Ascending aorta (tissue), 2 donors: ENCODE data around the gene ECHS1. TPM values are rescaled to one million over a fixed set of nuclear protein-coding genes. Genes with fewer than 3 reads are reported as not detected.

ENCODE experiments used
- DNase-seq, 2 donors: peaks; one replicate each; pipeline ENCODE4 v3.0.0-alpha.2; 2019; ENCODE audit warnings: low spot score in 2 of 2
- H3K27ac ChIP-seq, 2 donors: fragments of 200-600 bp; sonication (generic); one replicate each; pipeline ENCODE4 v1.5.1; 2016 to 2017; ENCODE audit warnings: mild to moderate bottlenecking in 1 of 2
- H3K27me3 ChIP-seq: fragments of 200-600 bp; sonication (generic); one replicate; pipeline ENCODE4 v1.5.1; 2017
- H3K36me3 ChIP-seq, 2 donors: fragments of 200-600 bp; sonication (generic); one replicate each; pipeline ENCODE4 v1.5.1; 2016
- H3K4me1 ChIP-seq, 2 donors: fragments of 200-600 bp; sonication (generic); one replicate each; pipeline ENCODE4 v1.5.1; 2016 to 2017; ENCODE audit warnings: mild to moderate bottlenecking in 1 of 2
- H3K4me3 ChIP-seq, 2 donors: fragments of 200-600 bp; sonication (generic); one replicate each; pipeline ENCODE4 v1.5.1; 2016 to 2017; ENCODE audit warnings: mild to moderate bottlenecking in 1 of 2
- H3K9me3 ChIP-seq, 2 donors: fragments of 200-600 bp; sonication (generic); one replicate each; pipeline ENCODE4 v1.5.1; 2016
- intact Hi-C: fragments of 100-400 bp; cut with DNase I; formaldehyde crosslinking; loops from one replicate; pipeline ENCODE4 v1.15.1; 2023
- total RNA-seq: library from RNA; depleted of rRNA; stranded (reverse); fragments of >200 nt; gene quantifications from one replicate; pipeline ENCODE4 v1.1.0, GENCODE V29; 2016
- TF ChIP-seq, protein P1 (sequence below), 3 experiments: fragments of 200-600 bp in 2 of 3; fragments of 450-650 bp in 1 of 3; sonication (generic) in 2 of 3; IDR thresholded peaks; one replicate each; pipeline ENCODE4 v1.5.1; 2016 to 2019; ENCODE audit warnings: antibody characterized with exemption in 3 of 3, mild to moderate bottlenecking in 1 of 3, moderate library complexity in 1 of 3

The ECHS1 gene
- total RNA-seq, 1 donor from 2014 or later = 68.0 TPM

DNA sequence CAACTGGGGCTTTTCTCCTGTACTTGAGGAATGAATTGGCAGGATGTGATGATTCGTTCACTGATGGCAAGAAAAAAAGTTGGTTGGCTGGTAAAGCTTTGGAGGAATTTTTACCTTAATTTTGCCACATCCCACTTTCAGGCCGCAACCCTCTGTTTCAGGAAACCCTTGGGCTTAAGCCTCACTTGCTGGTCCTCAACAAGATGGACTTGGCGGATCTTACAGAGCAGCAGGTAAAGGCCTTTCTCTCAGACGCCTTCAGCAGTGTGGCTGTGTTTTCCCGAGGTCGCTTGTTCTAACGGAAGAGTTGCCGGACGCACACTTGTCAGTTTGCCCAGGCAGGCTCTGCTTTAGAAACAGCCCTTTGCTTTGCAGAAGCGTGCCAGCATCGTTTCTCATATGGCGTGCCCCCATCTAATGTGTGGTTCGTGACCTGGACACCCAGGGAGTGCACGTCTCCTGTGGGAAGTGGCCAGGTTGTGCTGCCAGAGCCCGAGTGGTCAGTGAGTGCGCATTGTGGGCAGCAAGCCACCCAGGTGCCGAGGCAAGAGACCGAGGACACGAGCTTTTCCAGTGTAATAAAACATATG, 23.0 kb upstream of the ECHS1 start:
- intact Hi-C loops = no loop called here
- H3K4me3 ChIP-seq = no peak overlapping the region
- H3K27me3 ChIP-seq = no peaks in the 10 kb centered on the region
- H3K27ac ChIP-seq = no peak overlapping the region
- DNase-seq = no peak
- peaks cover 22 to 45% of the 10 kb centered on the region in 2 donors for H3K36me3 ChIP-seq
- H3K9me3 ChIP-seq = no peaks in the 10 kb centered on the region
- TF ChIP-seq, protein P1, sequence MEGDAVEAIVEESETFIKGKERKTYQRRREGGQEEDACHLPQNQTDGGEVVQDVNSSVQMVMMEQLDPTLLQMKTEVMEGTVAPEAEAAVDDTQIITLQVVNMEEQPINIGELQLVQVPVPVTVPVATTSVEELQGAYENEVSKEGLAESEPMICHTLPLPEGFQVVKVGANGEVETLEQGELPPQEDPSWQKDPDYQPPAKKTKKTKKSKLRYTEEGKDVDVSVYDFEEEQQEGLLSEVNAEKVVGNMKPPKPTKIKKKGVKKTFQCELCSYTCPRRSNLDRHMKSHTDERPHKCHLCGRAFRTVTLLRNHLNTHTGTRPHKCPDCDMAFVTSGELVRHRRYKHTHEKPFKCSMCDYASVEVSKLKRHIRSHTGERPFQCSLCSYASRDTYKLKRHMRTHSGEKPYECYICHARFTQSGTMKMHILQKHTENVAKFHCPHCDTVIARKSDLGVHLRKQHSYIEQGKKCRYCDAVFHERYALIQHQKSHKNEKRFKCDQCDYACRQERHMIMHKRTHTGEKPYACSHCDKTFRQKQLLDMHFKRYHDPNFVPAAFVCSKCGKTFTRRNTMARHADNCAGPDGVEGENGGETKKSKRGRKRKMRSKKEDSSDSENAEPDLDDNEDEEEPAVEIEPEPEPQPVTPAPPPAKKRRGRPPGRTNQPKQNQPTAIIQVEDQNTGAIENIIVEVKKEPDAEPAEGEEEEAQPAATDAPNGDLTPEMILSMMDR (IDR thresholded peaks at IDR 0.05) = no peak
- H3K4me1 ChIP-seq = peaks cover 0 to 14% of the 10 kb centered on the region in 2 donors

DNA sequence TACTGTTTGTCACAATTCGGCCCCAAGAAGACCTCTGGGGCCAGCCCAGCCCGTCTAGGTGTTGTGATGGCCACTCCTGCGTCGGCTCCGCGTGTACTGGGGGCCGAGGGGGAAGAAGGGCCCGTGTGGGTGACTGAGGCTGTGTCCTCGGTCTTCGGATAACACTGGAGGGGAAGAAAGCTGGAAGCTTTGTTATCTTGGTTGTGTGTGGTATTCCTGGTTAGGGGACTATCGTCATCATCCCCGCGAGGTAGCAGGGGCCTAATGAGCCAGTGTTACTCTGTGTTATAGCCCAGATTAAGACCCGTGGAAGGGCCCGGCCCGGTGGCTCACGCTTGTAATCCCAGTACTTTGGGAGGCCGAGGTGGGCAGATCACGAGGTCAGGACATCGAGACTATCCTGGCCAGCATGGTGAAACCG, 21.7 kb upstream of the ECHS1 start:
- H3K4me1 ChIP-seq = peaks cover 0 to 14% of the 10 kb centered on the region in 2 donors
- H3K36me3 ChIP-seq = peaks cover 11 to 32% of the 10 kb centered on the region in 2 donors
- intact Hi-C loops = loop anchor here (1.0 to 5.0 kb wide), 4 partner anchors 16 to 133 kb away; partner anchors contain the start of genes ECHS1, PAOX, TUBGCP2 and ZNF511
- TF ChIP-seq, protein P1 (IDR thresholded peaks at IDR 0.05) = no peak
- no peaks in the 10 kb centered on the region for H3K27me3 ChIP-seq
- no peak for DNase-seq
- H3K27ac ChIP-seq = peak overlapping the region; percentile 68 to 82
- peak overlapping the region; percentile 85 to 97 for H3K4me3 ChIP-seq
- no peaks in the 10 kb centered on the region for H3K9me3 ChIP-seq

DNA sequence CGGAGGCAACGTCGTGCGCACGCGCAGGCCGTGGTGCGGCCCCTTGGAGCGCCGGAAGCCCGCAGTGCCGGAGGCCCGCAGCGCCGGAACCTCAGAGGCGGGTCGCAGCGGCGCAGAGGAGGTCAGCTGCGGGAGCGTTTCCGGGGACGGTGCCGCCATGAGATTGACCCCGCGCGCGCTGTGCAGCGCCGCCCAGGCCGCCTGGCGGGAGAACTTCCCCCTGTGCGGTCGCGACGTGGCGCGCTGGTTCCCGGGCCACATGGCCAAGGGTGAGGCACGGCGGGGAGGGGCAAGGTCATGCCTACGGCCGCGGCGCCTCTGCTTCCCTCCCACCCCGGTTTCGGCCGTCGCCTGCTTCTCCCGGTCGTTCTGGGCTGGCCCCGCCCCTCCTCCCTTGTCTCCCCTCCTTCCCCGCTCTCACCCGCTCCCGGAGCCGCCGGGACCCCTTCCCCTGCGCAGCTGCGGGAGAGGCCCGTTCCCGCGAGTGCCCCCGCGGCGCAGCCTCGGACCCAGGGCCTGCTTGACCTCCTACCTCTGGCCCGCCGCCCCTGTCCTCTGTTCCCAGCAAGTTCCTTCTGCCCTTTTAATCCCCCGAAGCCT, 21.0 kb upstream of the ECHS1 start, which contains the start of gene MTG1:
Gene MTG1 (plus strand): TSS at position 94 of the 600 bp plus-strand sequence. CDS start 64 bp downstream, at position 158.
- H3K9me3 ChIP-seq = no peaks in the 10 kb centered on the region
- TF ChIP-seq, protein P1 (IDR thresholded peaks at IDR 0.05) = peak in 2 of 3 experiments; percentile 22 to 30
- peak within 1 kb of the TSS; percentile 85 to 97 for H3K4me3 ChIP-seq
- no peaks in the 10 kb centered on the region for H3K27me3 ChIP-seq
- H3K36me3 ChIP-seq = peaks cover 7 to 29% of the 10 kb centered on the region in 2 donors
- DNase-seq = peak; percentile 58 to 95
- peak within 1 kb of the TSS; percentile 68 to 82 for H3K27ac ChIP-seq
- intact Hi-C loops = loop anchor here (1.0 to 5.0 kb wide), 4 partner anchors 15 to 132 kb away; partner anchors contain the start of genes ECHS1, PAOX, TUBGCP2 and ZNF511
- peaks cover 0 to 14% of the 10 kb centered on the region in 2 donors for H3K4me1 ChIP-seq

DNA sequence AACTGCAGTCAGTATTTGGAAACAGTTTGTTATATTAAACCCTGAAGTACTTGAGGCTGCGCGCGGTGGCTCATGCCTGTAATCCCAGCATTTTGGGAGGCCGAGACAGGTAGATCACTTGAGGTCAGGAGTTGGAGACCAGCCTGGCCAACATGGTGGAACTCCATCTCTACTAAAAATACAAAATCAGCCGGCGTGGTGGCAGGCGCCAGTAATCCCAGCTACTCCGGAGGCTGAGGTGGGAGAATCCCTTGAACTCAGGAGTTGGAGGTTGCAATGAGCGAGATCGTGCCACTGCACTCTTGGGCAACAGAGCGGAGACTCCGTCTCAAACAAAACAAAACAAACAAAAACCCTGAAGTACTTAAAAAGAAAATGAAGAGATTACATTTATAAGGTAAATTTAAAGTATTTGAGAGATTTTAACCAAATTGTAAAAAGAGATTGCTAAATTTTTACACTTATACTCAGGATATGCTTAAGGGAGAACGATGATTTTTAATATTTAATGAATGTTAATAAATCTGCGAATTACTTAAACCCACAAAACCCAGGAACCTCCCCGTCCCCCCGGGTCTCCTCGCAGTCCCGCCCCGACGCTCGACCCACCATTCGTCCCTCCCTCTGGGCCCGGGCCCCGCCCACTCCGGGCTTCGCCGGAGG, 20.4 kb upstream of the ECHS1 start:
- intact Hi-C loops = loop anchor here (1.0 to 5.0 kb wide), 4 partner anchors 14 to 131 kb away; partner anchors contain the start of genes ECHS1, PAOX, TUBGCP2 and ZNF511
- Histone ChIP-seq H3K27me3 (no peaks in the 10 kb centered on the region), H3K9me3 (no peaks in the 10 kb centered on the region), H3K27ac (peak overlapping the region in 1 of 2 donors; percentile 82), H3K4me3 (peak overlapping the region; percentile 85 to 97), H3K4me1 (peaks cover 0 to 14% of the 10 kb centered on the region in 2 donors), H3K36me3 (peaks cover 3 to 22% of the 10 kb centered on the region in 2 donors)
- DNase-seq = no peak
- TF ChIP-seq, protein P1 (IDR thresholded peaks at IDR 0.05) = no peak

DNA sequence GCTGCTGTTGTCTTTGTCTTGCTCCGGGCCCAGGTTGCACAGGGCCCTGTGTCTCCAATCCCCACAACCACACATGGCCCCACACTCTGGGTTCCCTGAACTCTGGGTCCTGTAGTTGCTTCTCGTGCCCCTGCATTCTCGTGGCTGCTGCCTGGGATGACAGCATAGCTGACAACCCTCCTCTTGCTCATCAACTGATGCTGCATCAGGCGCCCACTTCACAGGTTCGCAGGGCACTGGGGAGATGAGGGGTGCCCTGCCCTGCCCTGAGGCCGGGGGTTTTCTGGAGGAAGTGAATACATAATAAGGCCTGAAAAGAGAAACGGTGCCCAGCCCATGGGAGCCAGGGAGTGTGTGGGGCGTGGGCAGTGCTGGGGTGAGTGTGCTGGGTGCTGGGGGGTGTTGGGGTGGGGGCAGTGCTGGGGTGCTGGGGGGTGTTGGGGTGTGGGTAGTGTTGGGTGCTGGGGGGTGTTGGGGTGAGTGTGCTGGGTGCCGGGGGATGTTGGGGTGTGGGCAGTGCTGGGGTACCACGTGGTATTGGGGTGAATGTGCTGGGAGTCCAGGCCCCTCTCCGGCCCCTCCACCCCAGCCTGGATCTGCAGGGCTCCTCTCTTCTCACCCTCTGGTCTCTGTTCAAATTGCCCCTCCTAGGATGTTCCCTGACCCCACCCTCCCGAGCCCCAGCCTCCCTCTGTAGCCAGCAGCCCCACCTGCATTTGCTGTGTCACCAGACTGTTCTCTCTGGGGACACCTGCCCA, 18.8 kb upstream of the ECHS1 start:
- TF ChIP-seq, protein P1 (IDR thresholded peaks at IDR 0.05) = no peak
- Histone ChIP-seq H3K27ac (no peak overlapping the region), H3K36me3 (peaks cover 0 to 11% of the 10 kb centered on the region in 2 donors), H3K27me3 (no peaks in the 10 kb centered on the region), H3K4me1 (peaks cover 0 to 14% of the 10 kb centered on the region in 2 donors), H3K9me3 (no peaks in the 10 kb centered on the region), H3K4me3 (no peak overlapping the region)
- intact Hi-C loops = loop anchor here (5.0 kb wide), 2 partner anchors 85 to 130 kb away; partner anchors contain the start of genes TUBGCP2 and ZNF511
- no peak for DNase-seq
